Vagina (tissue), 2 donors: ENCODE data around the gene ZNF804B.

Experiments
- CTCF ChIP-seq, 3 experiments: fragments of 450-650 bp in 2 of 3; fragments of 200-600 bp in 1 of 3; sonication (generic) in 1 of 3; IDR thresholded peaks; one replicate each; pipeline ENCODE4 v1.5.1; 2017 to 2019; ENCODE audit warnings: antibody characterized with exemption in 3 of 3, mild to moderate bottlenecking in 2 of 3, moderate library complexity in 2 of 3
- POLR2A ChIP-seq, 2 donors: fragments of 450-650 bp; IDR thresholded peaks; one replicate each; pipeline ENCODE4 v1.6.1; 2017; ENCODE audit warnings: antibody characterized with exemption in 2 of 2, mild to moderate bottlenecking in 2 of 2, moderate library complexity in 2 of 2

GRCh38 chr7:89334797-89335196, 575.3 kb downstream of the ZNF804B start:
- TF ChIP-seq CTCF (IDR thresholded peaks at IDR 0.05) (no peak), POLR2A (IDR thresholded peaks at IDR 0.05) (no peak)
